Lung (tissue), 12 donors: ENCODE results near the gene ADH7. TPM values are rescaled to one million over a fixed set of nuclear protein-coding genes. Genes with fewer than 3 reads are reported as not detected.

ENCODE experiments used
- ATAC-seq: fragments of 200-7000 bp; cut with Tn5 transposase; one replicate; pipeline ENCODE4 v1.9.1; 2020; ENCODE audit warnings: moderate number of reproducible peaks; ENCODE audit not compliant: insufficient read depth, low FRiP score
- DNase-seq, 3 donors: peaks; one replicate each; pipeline ENCODE4 v3.0.0-alpha.2; 2013 to 2017
- H3K27ac ChIP-seq, 2 donors: one replicate each; pipeline ENCODE4 v1.5.1; 2013; ENCODE audit warnings: mild to moderate bottlenecking in 2 of 2, moderate library complexity in 2 of 2, control low read depth in 1 of 2, inconsistent platforms in 1 of 2, low read depth in 1 of 2, low read length in 1 of 2
- H3K27me3 ChIP-seq, 3 donors: one replicate each; pipeline ENCODE4 v1.5.1; 2013; ENCODE audit warnings: low read length in 2 of 3; ENCODE audit not compliant: control insufficient read depth in 3 of 3, insufficient read depth in 3 of 3
- H3K36me3 ChIP-seq, 4 donors: one replicate each; pipeline ENCODE4 v1.5.1; 2013; ENCODE audit warnings: low read length in 4 of 4, mild to moderate bottlenecking in 1 of 4, moderate library complexity in 1 of 4; ENCODE audit not compliant: control insufficient read depth in 4 of 4, insufficient read depth in 4 of 4
- H3K4me1 ChIP-seq, 5 donors: one replicate each; pipeline ENCODE4 v1.5.1; 2013; ENCODE audit warnings: low read length in 5 of 5, mild to moderate bottlenecking in 2 of 5, moderate library complexity in 1 of 5; ENCODE audit not compliant: control insufficient read depth in 5 of 5, insufficient read depth in 5 of 5
- H3K4me3 ChIP-seq: one replicate; pipeline ENCODE4 v1.5.1; 2013; ENCODE audit warnings: mild to moderate bottlenecking, control low read depth, moderate library complexity
- H3K9ac ChIP-seq, 2 donors: one replicate each; pipeline ENCODE4 v1.5.1; 2013; ENCODE audit warnings: low read length in 2 of 2, control low read depth in 1 of 2; ENCODE audit not compliant: insufficient read depth in 1 of 2
- H3K9me3 ChIP-seq, 4 donors: one replicate each; pipeline ENCODE4 v1.5.1; 2013; ENCODE audit warnings: low read length in 3 of 4, mild to moderate bottlenecking in 1 of 4, moderate library complexity in 1 of 4; ENCODE audit not compliant: control insufficient read depth in 4 of 4, insufficient read depth in 3 of 4
- CTCF ChIP-seq: IDR thresholded peaks from 2 replicates; pipeline ENCODE4 v1.5.1; 2012; ENCODE audit warnings: mild to moderate bottlenecking; ENCODE audit errors: control extremely low read depth, extremely low read depth
- WGBS, 2 donors: extraction: QIAGEN DNeasy Blood & Tissue Kit; methylation state at CpG; one replicate each; pipeline ENCODE4 v1.1.7; 2013; 5-methylcytosine and 5-hydroxymethylcytosine counted together
- polyA plus RNA-seq, 2 donors: library from polyadenylated mRNA; stranded (reverse); fragments of 200-250 nt; gene quantifications; one replicate each; pipeline ENCODE4 v1.2.1, GENCODE V29; 2013
- total RNA-seq, 2 donors: library from RNA; depleted of rRNA in 1 of 2; stranded (reverse); fragments of >200 nt in 1 of 2; gene quantifications; one replicate each; pipeline ENCODE4 v1.2.1, GENCODE V29; 2014 to 2021
- donor health status: control.
- donor health status: control.
- donor health status: Bipolar disorder and iron deficiency.
- donor health status: healthy.
- donor health status: DM: yes; HTN: yes; CAD: no.

ADH7 gene
- total and polyA plus RNA-seq, 4 donors, result 0.71 to 5.4 (median 2.9) TPM

DNA sequence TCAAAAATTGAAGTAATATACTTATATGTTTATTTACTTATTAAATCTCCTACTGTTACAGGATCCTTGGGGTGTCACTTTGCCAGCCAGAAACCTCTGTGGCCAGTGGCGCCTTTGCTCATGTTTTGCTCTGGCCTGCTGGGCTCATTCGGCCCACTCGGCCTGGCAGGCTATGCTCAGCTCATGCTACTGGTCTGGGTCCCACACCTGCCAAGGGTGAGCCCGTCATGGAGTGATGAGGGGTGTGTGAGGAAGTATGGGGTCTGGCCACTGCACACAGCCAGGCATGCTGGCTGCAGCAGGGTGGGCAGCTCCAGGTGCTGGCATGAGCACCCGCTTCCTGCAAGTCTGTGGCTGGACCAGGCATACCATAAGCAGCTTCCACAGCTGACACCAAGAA lies 25.1 kb downstream of the ADH7 start:
- Histone ChIP-seq H3K36me3 (no peaks in the 10 kb centered on the region), H3K27me3 (no peaks in the 10 kb centered on the region), H3K4me1 (peaks cover 0 to 13% (median 3%) of the 10 kb centered on the region in 5 donors), H3K9me3 (no peaks in the 10 kb centered on the region), H3K4me3 (no peak overlapping the region), H3K9ac (no peak overlapping the region), H3K27ac (no peak overlapping the region)
- no peak for TF ChIP-seq CTCF
- 89 to 94% methylated on average over 5 of the region's 5 CpGs for WGBS, 2 donors
- DNase-seq (no peak), ATAC-seq (no peak)

GRCh38 chr4:99408346-99408745 lies 26.8 kb downstream of the ADH7 start:
- H3K9me3 ChIP-seq, result no peaks in the 10 kb centered on the region
- H3K27me3 ChIP-seq, result no peaks in the 10 kb centered on the region
- no peak overlapping the region for H3K9ac ChIP-seq
- H3K36me3 ChIP-seq, result no peaks in the 10 kb centered on the region
- no peak for TF ChIP-seq CTCF
- peaks cover 0 to 29% (median 7%) of the 10 kb centered on the region in 5 donors for H3K4me1 ChIP-seq
- H3K27ac ChIP-seq, result no peak overlapping the region
- peak in 2 of 3 donors; percentile 49 to 75 for DNase-seq
- ATAC-seq, result no peak
- H3K4me3 ChIP-seq, result no peak overlapping the region

GRCh38 chr4:99405433-99406115 lies 29.6 kb downstream of the ADH7 start:
- Histone ChIP-seq H3K4me3 (no peak overlapping the region), H3K9me3 (no peaks in the 10 kb centered on the region), H3K27me3 (no peaks in the 10 kb centered on the region), H3K27ac (no peak overlapping the region), H3K9ac (peak overlapping the region in 1 of 2 donors; percentile 0), H3K36me3 (no peaks in the 10 kb centered on the region), H3K4me1 (peaks cover 0 to 29% (median 18%) of the 10 kb centered on the region in 5 donors)
- peak; percentile 85 to 95 (median 94) for DNase-seq
- ATAC-seq, result peak; percentile 79
- peak; percentile 90 for TF ChIP-seq CTCF
- WGBS, 2 donors, result 38 to 39% methylated on average over 6 of the region's 6 CpGs
